PC-3 (cell line): ENCODE results near the gene AUTS2. TPM values are rescaled to one million over a fixed set of nuclear protein-coding genes. Genes with fewer than 3 reads are reported as not detected.

Experiments used
- ATAC-seq: fragments of 200-7000 bp; cut with Tn5 transposase; 2 replicates; pipeline ENCODE4 v1.9.1; 2020; ENCODE audit warnings: mild to moderate bottlenecking, moderate library complexity
- BruUV-seq: library from RNA; stranded (reverse); fragments of 400-500 nt; replicated peaks from 2 replicates; lab custom pipeline; 2021; lab: Mats Ljungman, UMichigan
- CTCF ChIA-PET: fragments of 300-600 bp; sonication (Branson Sonifier 250); formaldehyde crosslinking; loops from one replicate; lab custom pipeline; 2022; ENCODE audit warnings: antibody characterized with exemption; lab: Charles Lee
- POLR2A ChIA-PET: fragments of 300-600 bp; sonication (Branson Sonifier 250); formaldehyde crosslinking; loops from one replicate; lab custom pipeline; 2022; ENCODE audit warnings: antibody characterized with exemption; ENCODE audit not compliant: unreplicated experiment; lab: Charles Lee
- DNase-seq: peaks from one replicate; pipeline ENCODE4 v3.0.0-alpha.2; 2015
- H2AFZ ChIP-seq: fragments of 300-600 bp; sonication (generic); 2 replicates; pipeline ENCODE4 v1.6.0; 2016; ENCODE audit warnings: antibody characterized with exemption, low read length
- H3F3A ChIP-seq: fragments of 300-600 bp; sonication (generic); one replicate; pipeline ENCODE4 v1.6.0; 2017; ENCODE audit warnings: antibody characterized with exemption, low read length, control low read depth, mild to moderate bottlenecking; ENCODE audit not compliant: unreplicated experiment
- H3K27ac ChIP-seq: fragments of 300-600 bp; sonication (generic); 2 replicates; pipeline ENCODE4 v1.5.1; 2016; ENCODE audit warnings: mild to moderate bottlenecking, low read length
- H3K27me3 ChIP-seq: fragments of 300-600 bp; sonication (generic); 2 replicates; pipeline ENCODE4 v1.6.1; 2016; ENCODE audit warnings: low read length, mixed read lengths
- H3K36me3 ChIP-seq: fragments of 300-600 bp; sonication (generic); 2 replicates; pipeline ENCODE4 v1.6.1; 2016; ENCODE audit warnings: low read depth, mixed run types, low read length, mixed read lengths
- H3K4me1 ChIP-seq: fragments of 300-600 bp; sonication (generic); 2 replicates; pipeline ENCODE4 v1.5.1; 2016; ENCODE audit warnings: low read length; ENCODE audit not compliant: insufficient read depth
- H3K4me2 ChIP-seq: fragments of 300-600 bp; sonication (generic); 2 replicates; pipeline ENCODE4 v1.6.0; 2016; ENCODE audit warnings: low read length
- H3K4me3 ChIP-seq: fragments of 300-600 bp; sonication (generic); 2 replicates; pipeline ENCODE4 v1.5.1; 2016; ENCODE audit warnings: mild to moderate bottlenecking, low read length, mixed read lengths
- H3K79me2 ChIP-seq: fragments of 300-600 bp; sonication (generic); 2 replicates; pipeline ENCODE4 v1.6.1; 2017; ENCODE audit warnings: low read length, mixed read lengths
- H3K9ac ChIP-seq: fragments of 300-600 bp; sonication (generic); 2 replicates; pipeline ENCODE4 v1.6.0; 2016; ENCODE audit warnings: mild to moderate bottlenecking, low read length
- H3K9me2 ChIP-seq: fragments of 300-600 bp; sonication (generic); replicated peaks from 2 replicates; pipeline ENCODE4 v1.6.1; 2016; ENCODE audit warnings: mixed run types, low read length, mixed read lengths
- H3K9me3 ChIP-seq: fragments of 300-600 bp; sonication (generic); 2 replicates; pipeline ENCODE4 v1.6.1; 2016; ENCODE audit warnings: low read length, mixed read lengths
- H4K20me1 ChIP-seq: fragments of 300-600 bp; sonication (generic); 2 replicates; pipeline ENCODE4 v1.6.1; 2016; ENCODE audit warnings: low read length, mixed read lengths
- EZH2 ChIP-seq: fragments of 300-600 bp; sonication (generic); IDR thresholded peaks from one replicate; pipeline ENCODE4 v1.6.1; 2017; ENCODE audit warnings: antibody characterized with exemption, mild to moderate bottlenecking, low read length; ENCODE audit not compliant: unreplicated experiment
- EZH2phosphoT487 ChIP-seq: fragments of 300-600 bp; sonication (generic); IDR thresholded peaks from 2 replicates; pipeline ENCODE4 v1.6.1; 2018; ENCODE audit warnings: mild to moderate bottlenecking, antibody characterized with exemption, low read length, borderline replicate concordance
- intact Hi-C: fragments of 100-400 bp; cut with micrococcal nuclease; formaldehyde crosslinking; loops from 2 replicates; pipeline ENCODE4 v1.9.0; 2023
- total RNA-seq: library from RNA; depleted of rRNA; stranded (reverse); fragments of >200 nt; gene quantifications from 2 replicates; pipeline ENCODE4 v1.2.3, GENCODE V29; 2014
- TF ChIP-seq, protein P1 (sequence below): fragments of 300-600 bp; sonication (generic); conservative IDR thresholded peaks from 2 replicates; pipeline ENCODE4 v1.5.1; 2017; ENCODE audit warnings: antibody characterized with exemption, low read depth, mild to moderate bottlenecking, low read length

The AUTS2 gene
- total RNA-seq, 1 experiment from 2014 or later: not detected

GRCh38 chr7:70134029-70134770 lies 535.9 kb downstream of the AUTS2 start:
- H3K27ac ChIP-seq: no peak overlapping the region
- POLR2A ChIA-PET: no interaction called here
- CTCF ChIA-PET: no interaction called here

GRCh38 chr7:70135656-70136055 lies 537.4 kb downstream of the AUTS2 start:
- H3K79me2 ChIP-seq: no peaks in the 10 kb centered on the region
- ATAC-seq: no peak
- no peaks in the 10 kb centered on the region for H3K9me2 ChIP-seq
- H2AFZ ChIP-seq: no peak overlapping the region
- no peak overlapping the region for H3K4me2 ChIP-seq
- H4K20me1 ChIP-seq: no peaks in the 10 kb centered on the region
- intact Hi-C loops: no loop called here
- POLR2A ChIA-PET: no interaction called here
- no peak overlapping the region for H3K9ac ChIP-seq
- H3K36me3 ChIP-seq: no peaks in the 10 kb centered on the region
- H3K4me3 ChIP-seq: no peak overlapping the region
- CTCF ChIA-PET: no interaction called here
- DNase-seq: no peak
- no peaks in the 10 kb centered on the region for H3F3A ChIP-seq
- H3K27ac ChIP-seq: no peak overlapping the region
- H3K4me1 ChIP-seq: no peaks in the 10 kb centered on the region
- no peaks in the 10 kb centered on the region for H3K27me3 ChIP-seq
- no TSS peak for BruUV-seq
- no peaks in the 10 kb centered on the region for H3K9me3 ChIP-seq
- TF ChIP-seq EZH2phosphoT487: no peak
- TF ChIP-seq EZH2: no peak
- TF ChIP-seq, protein P1, sequence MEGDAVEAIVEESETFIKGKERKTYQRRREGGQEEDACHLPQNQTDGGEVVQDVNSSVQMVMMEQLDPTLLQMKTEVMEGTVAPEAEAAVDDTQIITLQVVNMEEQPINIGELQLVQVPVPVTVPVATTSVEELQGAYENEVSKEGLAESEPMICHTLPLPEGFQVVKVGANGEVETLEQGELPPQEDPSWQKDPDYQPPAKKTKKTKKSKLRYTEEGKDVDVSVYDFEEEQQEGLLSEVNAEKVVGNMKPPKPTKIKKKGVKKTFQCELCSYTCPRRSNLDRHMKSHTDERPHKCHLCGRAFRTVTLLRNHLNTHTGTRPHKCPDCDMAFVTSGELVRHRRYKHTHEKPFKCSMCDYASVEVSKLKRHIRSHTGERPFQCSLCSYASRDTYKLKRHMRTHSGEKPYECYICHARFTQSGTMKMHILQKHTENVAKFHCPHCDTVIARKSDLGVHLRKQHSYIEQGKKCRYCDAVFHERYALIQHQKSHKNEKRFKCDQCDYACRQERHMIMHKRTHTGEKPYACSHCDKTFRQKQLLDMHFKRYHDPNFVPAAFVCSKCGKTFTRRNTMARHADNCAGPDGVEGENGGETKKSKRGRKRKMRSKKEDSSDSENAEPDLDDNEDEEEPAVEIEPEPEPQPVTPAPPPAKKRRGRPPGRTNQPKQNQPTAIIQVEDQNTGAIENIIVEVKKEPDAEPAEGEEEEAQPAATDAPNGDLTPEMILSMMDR: no peak

More at GRCh38 chr7:70134029-70134770, 535.9 kb downstream of the AUTS2 start:
- BruUV-seq: no TSS peak
- Histone ChIP-seq H3K4me2 (no peak overlapping the region), H3K4me3 (no peak overlapping the region), H3K9ac (no peak overlapping the region), H3K9me2 (no peaks in the 10 kb centered on the region), H3K79me2 (no peaks in the 10 kb centered on the region), H3K27me3 (no peaks in the 10 kb centered on the region), H3K9me3 (no peaks in the 10 kb centered on the region), H3K36me3 (no peaks in the 10 kb centered on the region), H4K20me1 (no peaks in the 10 kb centered on the region), H3F3A (no peaks in the 10 kb centered on the region), H2AFZ (no peak overlapping the region), H3K4me1 (no peaks in the 10 kb centered on the region)
- DNase-seq (no peak), ATAC-seq (no peak)
- TF ChIP-seq EZH2 (no peak), EZH2phosphoT487 (no peak)
- TF ChIP-seq, protein P1: no peak
- intact Hi-C loops: no loop called here

DNA sequence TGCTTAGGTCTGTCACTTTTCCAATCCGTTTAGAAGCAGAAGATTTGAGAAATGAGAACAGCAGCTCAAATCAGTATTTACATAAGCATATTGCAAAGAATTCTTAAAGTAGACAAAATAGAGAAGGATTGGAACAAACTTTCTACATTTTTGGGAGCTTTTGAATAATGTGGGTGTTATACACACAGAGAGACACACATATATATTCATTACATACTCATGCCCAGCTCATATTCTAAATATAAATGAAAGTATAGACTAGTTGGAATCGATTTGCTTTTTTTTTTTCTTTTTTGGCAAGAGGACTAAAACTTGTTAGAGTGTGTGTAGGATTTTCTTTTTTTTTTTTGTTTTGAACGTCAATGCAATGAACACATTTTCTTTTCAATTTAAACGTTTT lies 538.9 kb downstream of the AUTS2 start:
- CTCF ChIA-PET: no interaction called here

More for the DNA sequence above, 538.9 kb downstream of the AUTS2 start:
- intact Hi-C loops: no loop called here
- no peak overlapping the region for H3K4me3 ChIP-seq
- POLR2A ChIA-PET: no interaction called here
- no peaks in the 10 kb centered on the region for H4K20me1 ChIP-seq
- no peak overlapping the region for H2AFZ ChIP-seq
- DNase-seq (no peak), ATAC-seq (no peak)
- H3K79me2 ChIP-seq: no peaks in the 10 kb centered on the region
- H3F3A ChIP-seq: no peaks in the 10 kb centered on the region
- no peak overlapping the region for H3K9ac ChIP-seq
- no peaks in the 10 kb centered on the region for H3K9me2 ChIP-seq
- H3K4me2 ChIP-seq: no peak overlapping the region
- H3K9me3 ChIP-seq: no peaks in the 10 kb centered on the region
- no peaks in the 10 kb centered on the region for H3K36me3 ChIP-seq
- TF ChIP-seq, protein P1: no peak
- TF ChIP-seq EZH2phosphoT487: no peak
- TF ChIP-seq EZH2: no peak
- H3K27me3 ChIP-seq: no peaks in the 10 kb centered on the region
- BruUV-seq: no TSS peak
- no peak overlapping the region for H3K27ac ChIP-seq
- H3K4me1 ChIP-seq: no peaks in the 10 kb centered on the region
